Trophoblast cell (in vitro differentiated cells and primary cell): ENCODE measurements around the gene ARMC2.
"Not testable (repeated sequence)": the region's sequence is repeated elsewhere in the genome, so short reads cannot be mapped to it uniquely, and the experiment has no call there.

Experiments used
- DNase-seq, 2 donors: peaks; one replicate each; pipeline ENCODE4 v3.0.0-alpha.2; 2016
- H2AFZ ChIP-seq: 2 replicates; pipeline ENCODE4 v1.6.1; 2013; ENCODE audit warnings: low read length, moderate library complexity, mild to moderate bottlenecking; ENCODE audit not compliant: insufficient read depth, poor library complexity
- H2AK5ac ChIP-seq: 2 replicates; pipeline ENCODE4 v1.6.1; 2013; ENCODE audit warnings: mild to moderate bottlenecking, low read length
- H2BK120ac ChIP-seq: 2 replicates; pipeline ENCODE4 v1.6.1; 2013; ENCODE audit warnings: low read length, mild to moderate bottlenecking, moderate library complexity; ENCODE audit not compliant: insufficient read depth, poor library complexity
- H2BK12ac ChIP-seq: 2 replicates; pipeline ENCODE4 v1.6.1; 2013; ENCODE audit warnings: mild to moderate bottlenecking, low read length, moderate library complexity
- H2BK5ac ChIP-seq: 2 replicates; pipeline ENCODE4 v1.6.1; 2013; ENCODE audit warnings: low read length, low read depth, moderate library complexity, mild to moderate bottlenecking; ENCODE audit not compliant: poor library complexity
- H3K14ac ChIP-seq: 2 replicates; pipeline ENCODE4 v1.6.1; 2013; ENCODE audit warnings: mild to moderate bottlenecking, low read length
- H3K18ac ChIP-seq: 2 replicates; pipeline ENCODE4 v1.6.1; 2013; ENCODE audit warnings: mild to moderate bottlenecking, low read length
- H3K23ac ChIP-seq: 2 replicates; pipeline ENCODE4 v1.6.1; 2013; ENCODE audit warnings: low read length
- H3K27ac ChIP-seq: 2 replicates; pipeline ENCODE4 v1.5.1; 2013; ENCODE audit warnings: low read depth, mild to moderate bottlenecking, inconsistent platforms, low read length, moderate library complexity
- H3K27me3 ChIP-seq: 2 replicates; pipeline ENCODE4 v1.6.1; 2013; ENCODE audit warnings: inconsistent platforms, mild to moderate bottlenecking, low read length, moderate library complexity; ENCODE audit not compliant: insufficient read depth
- H3K36me3 ChIP-seq, 2 experiments: 1 replicate in 1 of 2; 2 replicates in 1 of 2; pipeline ENCODE4 v1.6.1; 2013; ENCODE audit warnings: low read length in 2 of 2, mild to moderate bottlenecking in 2 of 2, moderate library complexity in 1 of 2; ENCODE audit not compliant: insufficient read depth in 2 of 2, control insufficient read depth in 1 of 2
- H3K4ac ChIP-seq: 2 replicates; pipeline ENCODE4 v1.6.1; 2013; ENCODE audit warnings: low read depth, mild to moderate bottlenecking, low read length, moderate library complexity
- H3K4me1 ChIP-seq, 2 experiments: 1 replicate in 1 of 2; 2 replicates in 1 of 2; pipeline ENCODE4 v1.6.1; 2013; ENCODE audit warnings: low read length in 2 of 2, mild to moderate bottlenecking in 2 of 2, moderate library complexity in 1 of 2; ENCODE audit not compliant: insufficient read depth in 2 of 2, control insufficient read depth in 1 of 2
- H3K4me2 ChIP-seq: 2 replicates; pipeline ENCODE4 v1.6.1; 2013; ENCODE audit warnings: inconsistent platforms, mild to moderate bottlenecking, low read length, moderate library complexity
- H3K4me3 ChIP-seq: 2 replicates; pipeline ENCODE4 v1.5.1; 2013; ENCODE audit warnings: mild to moderate bottlenecking, low read depth, low read length, inconsistent platforms
- H3K79me1 ChIP-seq: one replicate; pipeline ENCODE4 v1.6.1; 2013; ENCODE audit warnings: low read length
- H3K79me2 ChIP-seq: 2 replicates; pipeline ENCODE4 v1.6.1; 2013; ENCODE audit warnings: low read length, mild to moderate bottlenecking; ENCODE audit not compliant: control insufficient read depth, insufficient read depth, poor library complexity
- H3K9ac ChIP-seq: 2 replicates; pipeline ENCODE4 v1.6.1; 2013; ENCODE audit warnings: mild to moderate bottlenecking, low read length
- H3K9me3 ChIP-seq: 2 replicates; pipeline ENCODE4 v1.6.1; 2013; ENCODE audit warnings: low read depth, mild to moderate bottlenecking, control low read depth, inconsistent platforms, low read length; ENCODE audit not compliant: insufficient read depth
- H4K12ac ChIP-seq: 2 replicates; pipeline ENCODE4 v1.6.1; 2013; ENCODE audit warnings: low read depth, mild to moderate bottlenecking, low read length, moderate library complexity
- H4K8ac ChIP-seq: 2 replicates; pipeline ENCODE4 v1.6.1; 2013; ENCODE audit warnings: low read depth, mild to moderate bottlenecking, low read length, moderate library complexity
- H4K91ac ChIP-seq: one replicate; pipeline ENCODE4 v1.6.1; 2013; ENCODE audit warnings: low read depth, mild to moderate bottlenecking, low read length, moderate library complexity
- WGBS: extraction: QIAGEN DNeasy Blood & Tissue Kit; methylation state at CpG from one replicate; pipeline ENCODE4 v1.1.7; 2013; ENCODE audit warnings: missing lambda C conversion rate; ENCODE audit not compliant: insufficient read length, insufficient coverage; ENCODE audit errors: extremely low coverage; 5-methylcytosine and 5-hydroxymethylcytosine counted together

ARMC2 gene

DNA sequence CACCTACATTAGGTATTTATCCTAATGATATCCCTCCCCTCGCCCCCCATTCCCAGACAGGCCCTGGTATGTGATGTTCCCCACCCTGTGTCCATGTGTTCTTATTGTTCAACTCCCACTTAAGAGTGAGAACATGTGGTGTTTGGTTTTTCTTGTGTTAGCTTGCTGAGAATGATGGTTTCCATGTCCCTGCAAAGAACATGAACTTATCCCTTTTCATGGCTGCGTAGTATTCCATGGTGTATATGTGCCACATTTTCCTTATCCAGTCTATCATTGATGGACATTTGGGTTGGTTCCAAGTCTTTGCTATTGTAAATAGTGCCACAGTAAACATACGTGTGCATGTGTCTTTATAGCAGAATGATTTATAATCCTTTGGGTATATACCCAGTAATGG lies 35.0 kb upstream of the ARMC2 start:
- H3K4ac ChIP-seq, H4K91ac ChIP-seq, H2AFZ ChIP-seq, H3K27ac ChIP-seq, H3K23ac ChIP-seq, DNase-seq, H2AK5ac ChIP-seq, H3K79me2 ChIP-seq, H3K18ac ChIP-seq, H3K4me3 ChIP-seq, H3K79me1 ChIP-seq, H2BK12ac ChIP-seq, H3K27me3 ChIP-seq, H2BK5ac ChIP-seq, H3K4me2 ChIP-seq, H3K36me3 ChIP-seq, H3K4me1 ChIP-seq, H2BK120ac ChIP-seq, H3K14ac ChIP-seq, H4K12ac ChIP-seq, H3K9ac ChIP-seq, H3K9me3 ChIP-seq, H4K8ac ChIP-seq: not testable (repeated sequence)
- no CpG with 5 or more reads among the region's 3 CpGs for WGBS

DNA sequence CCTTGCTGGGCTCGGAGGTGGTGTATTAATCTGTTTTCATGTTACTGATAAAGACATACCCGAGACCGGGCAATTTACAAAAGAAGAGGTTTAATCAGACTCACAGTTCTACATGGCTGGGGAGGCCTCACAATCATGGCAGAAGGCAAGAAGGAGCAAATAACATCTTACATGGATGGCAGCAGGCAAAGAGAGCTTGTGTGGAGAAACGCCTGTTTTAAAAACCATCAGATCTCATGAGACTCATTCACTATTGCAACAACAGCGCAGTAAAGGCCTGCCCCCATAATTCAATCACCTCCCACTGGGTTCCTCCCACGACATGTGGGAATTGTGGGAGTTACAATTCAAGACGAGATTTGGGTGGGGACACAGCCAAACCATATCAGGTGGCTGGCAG lies 30.9 kb upstream of the ARMC2 start:
- H4K8ac ChIP-seq, H2BK12ac ChIP-seq, H3K27me3 ChIP-seq, H3K4me3 ChIP-seq, H2BK5ac ChIP-seq, H4K91ac ChIP-seq, H3K4ac ChIP-seq, DNase-seq, H2BK120ac ChIP-seq, H3K79me2 ChIP-seq, H3K4me2 ChIP-seq, H4K12ac ChIP-seq, H3K79me1 ChIP-seq, H3K27ac ChIP-seq, H3K14ac ChIP-seq, H3K9ac ChIP-seq, H3K36me3 ChIP-seq, H3K23ac ChIP-seq, H3K18ac ChIP-seq, H2AFZ ChIP-seq, H3K4me1 ChIP-seq, H2AK5ac ChIP-seq, H3K9me3 ChIP-seq: not testable (repeated sequence)
- WGBS, result no CpG with 5 or more reads among the region's 7 CpGs

DNA sequence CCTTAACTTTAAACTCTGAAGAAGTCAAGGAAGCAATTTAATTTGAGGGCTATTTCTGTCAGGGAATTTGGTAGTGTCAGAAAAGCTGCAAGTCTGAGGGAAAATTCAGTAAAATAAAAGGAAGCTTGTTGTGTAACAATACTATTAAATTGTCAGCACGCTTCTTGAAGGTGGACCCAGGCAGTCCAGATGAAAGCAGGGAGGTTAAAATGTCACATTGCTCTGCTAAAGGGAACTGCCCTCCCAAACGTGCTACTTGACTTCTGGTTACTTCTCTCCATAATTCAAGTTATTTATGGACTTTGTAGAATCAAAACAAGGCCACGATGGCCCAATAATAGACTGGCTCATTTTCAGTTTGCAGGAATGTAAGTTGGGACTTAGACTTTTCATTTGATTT lies 28.2 kb upstream of the ARMC2 start:
- Histone ChIP-seq H3K14ac (no peak overlapping the region), H3K23ac (no peak overlapping the region), H2BK120ac (no peak overlapping the region), H4K91ac (no peak overlapping the region), H2AFZ (no peak overlapping the region), H3K79me2 (no peaks in the 10 kb centered on the region), H3K27me3 (no peaks in the 10 kb centered on the region), H2BK12ac (no peak overlapping the region), H3K4me3 (no peak overlapping the region), H3K36me3 (no peaks in the 10 kb centered on the region), H3K18ac (no peak overlapping the region), H2AK5ac (no peak overlapping the region), H3K9me3 (peaks cover 9% of the 10 kb centered on the region), H3K79me1 (no peaks in the 10 kb centered on the region), H4K12ac (no peak overlapping the region), H3K4me2 (no peak overlapping the region), H3K4me1 (no peaks in the 10 kb centered on the region), H4K8ac (no peak overlapping the region), H3K4ac (no peak overlapping the region), H3K9ac (no peak overlapping the region), H2BK5ac (no peak overlapping the region), H3K27ac (no peak overlapping the region)
- no peak for DNase-seq
- WGBS, result no CpG with 5 or more reads among the region's 3 CpGs

DNA sequence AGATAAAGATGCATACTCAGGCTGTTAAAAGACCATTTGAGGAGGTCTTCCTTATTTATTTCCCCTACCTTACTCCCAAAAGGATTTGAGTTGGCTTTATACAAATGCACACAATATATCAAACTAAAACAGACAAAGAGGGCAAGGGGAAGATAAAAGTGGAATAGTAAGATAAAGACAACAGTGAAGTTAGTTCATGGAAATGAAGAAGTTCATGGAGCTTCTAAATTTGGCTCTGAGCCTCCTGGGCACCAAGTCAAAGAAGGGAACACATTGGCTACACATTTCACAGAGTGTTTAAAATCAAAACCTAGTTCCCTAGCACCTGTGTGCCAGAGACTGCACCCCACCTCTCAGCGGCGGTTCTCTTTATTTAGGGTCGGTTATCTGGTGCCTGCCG lies 25.8 kb upstream of the ARMC2 start:
- H3K18ac ChIP-seq, result no peak overlapping the region
- H3K27ac ChIP-seq, result no peak overlapping the region
- H3K9me3 ChIP-seq, result peaks cover 6% of the 10 kb centered on the region
- no peak overlapping the region for H3K4ac ChIP-seq
- no peaks in the 10 kb centered on the region for H3K4me1 ChIP-seq
- H3K79me2 ChIP-seq, result no peaks in the 10 kb centered on the region
- H3K79me1 ChIP-seq, result no peaks in the 10 kb centered on the region
- no peak overlapping the region for H2BK120ac ChIP-seq
- H4K12ac ChIP-seq, result no peak overlapping the region
- no peak overlapping the region for H2AFZ ChIP-seq
- no peak overlapping the region for H3K14ac ChIP-seq
- no peak overlapping the region for H3K4me2 ChIP-seq
- H3K9ac ChIP-seq, result no peak overlapping the region
- DNase-seq, result no peak
- H3K23ac ChIP-seq, result no peak overlapping the region
- no peak overlapping the region for H3K4me3 ChIP-seq
- H2BK12ac ChIP-seq, result no peak overlapping the region
- H3K36me3 ChIP-seq, result no peaks in the 10 kb centered on the region
- no peak overlapping the region for H4K8ac ChIP-seq
- no CpG with 5 or more reads among the region's 4 CpGs for WGBS
- H2BK5ac ChIP-seq, result no peak overlapping the region
- no peak overlapping the region for H2AK5ac ChIP-seq
- H4K91ac ChIP-seq, result no peak overlapping the region
- no peaks in the 10 kb centered on the region for H3K27me3 ChIP-seq
